IMR-90 (cell line): ENCODE measurements around the gene BCAP31. TPM values are rescaled to one million over a fixed set of nuclear protein-coding genes. Genes with fewer than 3 reads are reported as not detected.

Experiments
- ATAC-seq: fragments of 200-7000 bp; cut with Tn5 transposase; 2 replicates; pipeline ENCODE4 v1.9.1; 2020; ENCODE audit warnings: low read depth, mild to moderate bottlenecking, moderate library complexity
- BruUV-seq: library from RNA; stranded (reverse); fragments of 400-500 nt; replicated peaks from 2 replicates; lab custom pipeline; 2021; lab: Mats Ljungman, UMichigan
- CTCF ChIA-PET: fragments of 300-600 bp; formaldehyde crosslinking; extraction: SDS; loops from one replicate; lab custom pipeline; 2021; ENCODE audit warnings: antibody characterized with exemption; lab: Yijun Ruan, JAX
- POLR2A ChIA-PET: fragments of 300-600 bp; sonication (Branson Sonifier 250); formaldehyde crosslinking; loops from one replicate; lab custom pipeline; 2022; ENCODE audit warnings: antibody characterized with exemption; ENCODE audit not compliant: unreplicated experiment; lab: Charles Lee
- DNase-seq: peaks from one replicate; pipeline ENCODE4 v3.0.0; 2013
- H2AFZ ChIP-seq: replicated peaks from 2 replicates; pipeline ENCODE3; 2013; ENCODE audit warnings: low read length, mild to moderate bottlenecking; ENCODE audit not compliant: poor library complexity
- H2AK5ac ChIP-seq: 2 replicates; pipeline ENCODE4 v1.6.1; 2013; ENCODE audit warnings: low read depth, low read length, inconsistent platforms
- H2AK9ac ChIP-seq: replicated peaks from 2 replicates; pipeline ENCODE3; 2013; ENCODE audit warnings: mild to moderate bottlenecking, low read depth, low read length, moderate library complexity; ENCODE audit not compliant: poor library complexity
- H2BK120ac ChIP-seq: 2 replicates; pipeline ENCODE4 v1.6.1; 2013; ENCODE audit warnings: low read depth, low read length, inconsistent platforms
- H2BK15ac ChIP-seq: 3 replicates; pipeline ENCODE4 v1.6.1; 2013; ENCODE audit warnings: low read depth, low read length, inconsistent platforms
- H2BK20ac ChIP-seq: 2 replicates; pipeline ENCODE4 v1.6.1; 2013; ENCODE audit warnings: low read depth, mild to moderate bottlenecking, inconsistent platforms, low read length, moderate library complexity
- H2BK5ac ChIP-seq: 2 replicates; pipeline ENCODE4 v1.6.1; 2013; ENCODE audit warnings: mild to moderate bottlenecking, low read depth, low read length, inconsistent platforms; ENCODE audit not compliant: poor library complexity, severe bottlenecking
- H3K14ac ChIP-seq: replicated peaks from 2 replicates; pipeline ENCODE4 v1.6.1; 2013; ENCODE audit warnings: low read depth, low read length, inconsistent platforms
- H3K18ac ChIP-seq: 2 replicates; pipeline ENCODE4 v1.6.1; 2013; ENCODE audit warnings: low read depth, low read length, control low read depth
- H3K23ac ChIP-seq: 2 replicates; pipeline ENCODE4 v1.6.1; 2013; ENCODE audit warnings: low read depth, low read length, inconsistent platforms
- H3K27ac ChIP-seq: 2 replicates; pipeline ENCODE4 v1.5.1; 2013; ENCODE audit warnings: mild to moderate bottlenecking, control low read depth, low read length; ENCODE audit not compliant: insufficient read depth
- H3K27me3 ChIP-seq: 2 replicates; pipeline ENCODE4 v1.6.1; 2013; ENCODE audit warnings: low read length; ENCODE audit not compliant: control insufficient read depth, insufficient read depth
- H3K36me3 ChIP-seq: 2 replicates; pipeline ENCODE4 v1.6.1; 2013; ENCODE audit warnings: low read length, mixed read lengths; ENCODE audit not compliant: control insufficient read depth, insufficient read depth
- H3K4ac ChIP-seq: 2 replicates; pipeline ENCODE4 v1.6.1; 2013; ENCODE audit warnings: low read depth, low read length, inconsistent platforms
- H3K4me1 ChIP-seq: 2 replicates; pipeline ENCODE4 v1.6.1; 2013; ENCODE audit warnings: low read length, mixed read lengths; ENCODE audit not compliant: control insufficient read depth, insufficient read depth
- H3K4me2 ChIP-seq: 2 replicates; pipeline ENCODE4 v1.6.1; 2013; ENCODE audit warnings: low read depth, mild to moderate bottlenecking, control low read depth, low read length, moderate library complexity
- H3K4me3 ChIP-seq: 2 replicates; pipeline ENCODE4 v1.5.1; 2013; ENCODE audit warnings: low read depth, mild to moderate bottlenecking, control low read depth, low read length, moderate library complexity; ENCODE audit not compliant: insufficient read depth
- H3K56ac ChIP-seq: 2 replicates; pipeline ENCODE4 v1.6.1; 2013; ENCODE audit warnings: low read length, inconsistent platforms; ENCODE audit not compliant: insufficient read depth; ENCODE audit errors: extremely low read depth
- H3K79me1 ChIP-seq, 2 experiments: 2 replicates each; pipeline ENCODE4 v1.6.1; 2013; ENCODE audit warnings: low read length in 2 of 2, inconsistent platforms in 1 of 2, low read depth in 1 of 2
- H3K9ac ChIP-seq: 2 replicates; pipeline ENCODE4 v1.6.1; 2013; ENCODE audit warnings: low read depth, low read length, control low read depth
- H3K9me1 ChIP-seq: 2 replicates; pipeline ENCODE4 v1.6.1; 2013; ENCODE audit warnings: low read length, inconsistent platforms; ENCODE audit not compliant: insufficient read depth
- H3K9me3 ChIP-seq: 2 replicates; pipeline ENCODE4 v1.6.1; 2013; ENCODE audit warnings: low read length; ENCODE audit not compliant: control insufficient read depth, insufficient read depth
- H4K20me1 ChIP-seq: 2 replicates; pipeline ENCODE4 v1.6.1; 2013; ENCODE audit warnings: low read length, inconsistent platforms; ENCODE audit not compliant: insufficient read depth
- H4K5ac ChIP-seq: 2 replicates; pipeline ENCODE4 v1.6.1; 2013; ENCODE audit warnings: mild to moderate bottlenecking, low read depth, low read length, control low read depth
- H4K8ac ChIP-seq, 2 experiments: 2 replicates each; pipeline ENCODE4 v1.6.1; 2013; ENCODE audit warnings: low read depth in 2 of 2, low read length in 2 of 2, control low read depth in 1 of 2, inconsistent platforms in 1 of 2
- H4K91ac ChIP-seq: 2 replicates; pipeline ENCODE4 v1.6.1; 2013; ENCODE audit warnings: low read depth, low read length, inconsistent platforms; ENCODE audit not compliant: insufficient read depth
- CEBPB ChIP-seq: IDR thresholded peaks from 2 replicates; pipeline ENCODE4 v1.6.1; 2012; ENCODE audit warnings: low read depth, low read length, improper control_type of control experiment
- FOS ChIP-seq: fragments of 150-350 bp; IDR thresholded peaks from 2 replicates; pipeline ENCODE4 v1.6.1; 2016; ENCODE audit warnings: low read depth, low read length
- RFX5 ChIP-seq: IDR thresholded peaks from 2 replicates; pipeline ENCODE4 v1.8.0; 2012; ENCODE audit warnings: low read depth, mild to moderate bottlenecking, low read length, moderate library complexity
- WGBS, 2 experiments: methylation state at CpG; one replicate each; pipeline versions ENCODE4 v1.1.5 to v1.1.7; 2013; ENCODE audit warnings: missing lambda C conversion rate in 2 of 2; ENCODE audit not compliant: insufficient read length in 1 of 2; ENCODE audit errors: extremely low coverage in 2 of 2; 5-methylcytosine and 5-hydroxymethylcytosine counted together
- dilution Hi-C: fragments of 300-500 bp; cut with HindIII; formaldehyde crosslinking; loops from one replicate; pipeline ENCODE4 v1.14.3; 2018; ENCODE audit warnings: low sequenced_read_pairs; ENCODE audit not compliant: unreplicated experiment
- in situ Hi-C: fragments of 300-500 bp; cut with MboI; formaldehyde crosslinking; loops from 3 replicates; pipeline ENCODE4 v1.14.3; 2019; ENCODE audit warnings: low sequenced_read_pairs, inconsistent platforms, mixed read lengths
- intact Hi-C: fragments of 100-400 bp; cut with micrococcal nuclease; formaldehyde crosslinking; loops from 2 replicates; pipeline ENCODE4 v1.10.0; 2022
- microRNA-seq, 2 experiments: library from miRNA; stranded (forward) in 1 of 2; unstranded in 1 of 2; fragments of 10-50 nt in 1 of 2; fragments of <30 nt in 1 of 2; gene quantifications in 1 of 2; microRNA quantifications in 1 of 2; one replicate each; pipeline versions ENCODE3 to v1.1.0; 2013 to 2020; ENCODE audit not compliant: insufficient read depth in 1 of 2, insufficient read length in 1 of 2, unreplicated experiment in 1 of 2
- polyA plus RNA-seq, 3 experiments: library from polyadenylated mRNA; depleted of rRNA; stranded (reverse); fragments of >200 nt; gene quantifications; 2 replicates each; pipeline ENCODE4 v1.2.3, GENCODE V29; 2012; ENCODE audit warnings: low replicate concordance in 1 of 3
- small RNA-seq, 5 experiments: library from RNA; depleted of rRNA; stranded (forward); fragments of <200 nt; gene quantifications; one replicate each; pipeline ENCODE3, GENCODE V24; 2012
- total RNA-seq: library from RNA; depleted of rRNA; stranded (reverse); fragments of >200 nt; gene quantifications from 2 replicates; pipeline ENCODE4 v1.2.3, GENCODE V29; 2012; rRNA removed

The BCAP31 gene
- total and polyA plus RNA-seq, 2 of the 4 experiments (the other 2 are of a cell fraction), result 125 to 244 TPM

DNA sequence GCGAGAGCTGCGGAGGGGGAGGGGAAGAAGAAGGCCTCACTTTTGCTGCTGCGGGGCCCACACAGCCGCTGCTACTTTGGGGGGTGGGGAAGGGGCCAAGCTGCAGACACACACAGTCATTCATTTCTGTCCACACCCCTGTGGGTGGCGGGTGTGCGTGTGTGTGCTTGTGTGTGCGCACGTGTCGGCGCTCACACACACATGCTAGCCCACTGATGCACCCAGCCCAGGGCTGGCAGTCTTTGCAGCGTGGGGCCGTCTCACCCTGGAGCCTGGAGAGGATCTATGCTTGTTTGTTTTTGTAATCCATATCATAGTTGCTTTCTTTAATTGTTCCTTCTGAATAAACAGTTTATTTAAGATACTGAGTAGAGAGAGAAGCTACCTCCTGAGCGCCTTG, 73.2 kb downstream of the BCAP31 start:
- BruUV-seq, result no TSS peak
- CTCF ChIA-PET, result interaction anchor here (0.9 kb wide), 1 partner anchor 101 kb away, joined by 5 read pairs; no protein-coding TSS in a partner anchor
- H4K20me1 ChIP-seq, result no peaks in the 10 kb centered on the region
- H3K36me3 ChIP-seq, result no peaks in the 10 kb centered on the region
- no peaks in the 10 kb centered on the region for H3K4me1 ChIP-seq
- H4K8ac ChIP-seq, result no peak overlapping the region
- H2BK120ac ChIP-seq, result no peak overlapping the region
- H3K27ac ChIP-seq, result no peak overlapping the region
- H3K56ac ChIP-seq, result no peak overlapping the region
- H2BK5ac ChIP-seq, result no peak overlapping the region
- POLR2A ChIA-PET, result no interaction called here
- no peak overlapping the region for H3K9ac ChIP-seq
- peaks cover 3% of the 10 kb centered on the region; the same call in 1 of the 2 replicates for H3K9me3 ChIP-seq
- dilution Hi-C loops, result no loop called here
- no peak overlapping the region for H2AK5ac ChIP-seq
- no peak overlapping the region for H2BK20ac ChIP-seq
- H2AFZ ChIP-seq, result no peak overlapping the region
- H3K9me1 ChIP-seq, result no peaks in the 10 kb centered on the region
- no peak overlapping the region for H3K4me3 ChIP-seq
- H2BK15ac ChIP-seq, result no peak overlapping the region
- H3K4me2 ChIP-seq, result no peak overlapping the region
- no peak overlapping the region for H2AK9ac ChIP-seq
- H4K91ac ChIP-seq, result no peak overlapping the region
- H3K79me1 ChIP-seq, result no peaks in the 10 kb centered on the region
- no CpG with 5 or more reads among the region's 13 CpGs for WGBS, 2 experiments
- H3K27me3 ChIP-seq, result peaks cover 27% of the 10 kb centered on the region
- no peak for DNase-seq
- no peak overlapping the region for H3K18ac ChIP-seq
- no peak for ATAC-seq
- H3K14ac ChIP-seq, result no peak overlapping the region
- H3K4ac ChIP-seq, result no peak overlapping the region
- TF ChIP-seq RFX5, result no peak
- TF ChIP-seq FOS, result no peak
- no peak for TF ChIP-seq CEBPB
- intact Hi-C loops, result no loop called here
- no peak overlapping the region for H3K23ac ChIP-seq
- in situ Hi-C loops, result loop anchor here (25.0 kb wide), 1 partner anchor 689 kb away; no protein-coding TSS in a partner anchor
- H4K5ac ChIP-seq, result no peak overlapping the region

Small RNA genes within 50 kb of the gene (microRNA-seq; reads per million reads assigned to microRNA genes)
- gene RN7SL687P (ENCODE audit: insufficient read depth, insufficient read length), result not detected

Small RNA genes within 50 kb of the gene (small RNA-seq; reads per million reads assigned to genes)
- 0 to 1.8 (median 0) reads per million in 5 experiments for gene RN7SL687P

Other genes starting within 250 kb of the BCAP31 start
- 10.0 and 11.3 TPM in 2 replicates for gene BGN, start 229.4 kb downstream of the BCAP31 start, total RNA-seq
- gene BGN, start 229.4 kb downstream of the BCAP31 start, polyA plus RNA-seq (2012; rRNA removed), result 269 and 298 TPM in 2 replicates
- under 0.01 TPM in 1 of 2 replicates, not detected in the other for gene ATP2B3, start 206.7 kb downstream of the BCAP31 start, total RNA-seq
- gene ATP2B3, start 206.7 kb downstream of the BCAP31 start, polyA plus RNA-seq (2012; rRNA removed), result 0.03 and 0.06 TPM in 2 replicates
- 26.9 and 27.6 TPM in 2 replicates for gene CCNQ, start 125.2 kb downstream of the BCAP31 start, total RNA-seq
- 35.2 and 39.1 TPM in 2 replicates for gene CCNQ, start 125.2 kb downstream of the BCAP31 start, polyA plus RNA-seq (2012; rRNA removed)
- gene DUSP9, start 77.2 kb downstream of the BCAP31 start, total RNA-seq, result under 0.01 TPM in 2 replicates
- 0.09 and 0.16 TPM in 2 replicates for gene DUSP9, start 77.2 kb downstream of the BCAP31 start, polyA plus RNA-seq (2012; rRNA removed)
- gene PNCK, start 50.6 kb downstream of the BCAP31 start, total RNA-seq, result 0.18 TPM in 1 of 2 replicates, not detected in the other
- gene PNCK, start 50.6 kb downstream of the BCAP31 start, polyA plus RNA-seq (2012; rRNA removed), result 0.13 and 0.22 TPM in 2 replicates
- gene SLC6A8, start 36.5 kb downstream of the BCAP31 start, total RNA-seq, result 6.7 and 7.2 TPM in 2 replicates
- gene SLC6A8, start 36.5 kb downstream of the BCAP31 start, polyA plus RNA-seq (2012; rRNA removed), result 21.1 and 25.5 TPM in 2 replicates
- 4.3 and 4.7 TPM in 2 replicates for gene ABCD1, start 469 bp upstream of the BCAP31 start, total RNA-seq
- gene ABCD1, start 469 bp upstream of the BCAP31 start, polyA plus RNA-seq (2012; rRNA removed), result 7.0 and 8.3 TPM in 2 replicates
- 0.36 and 1.7 TPM in 2 replicates for gene PLXNB3, start 39.9 kb upstream of the BCAP31 start, total RNA-seq
- gene PLXNB3, start 39.9 kb upstream of the BCAP31 start, polyA plus RNA-seq (2012; rRNA removed), result 22.3 and 26.9 TPM in 2 replicates
- gene SRPK3, start 56.7 kb upstream of the BCAP31 start, total RNA-seq, result 0.36 and 0.56 TPM in 2 replicates
- 0.34 and 0.70 TPM in 2 replicates for gene SRPK3, start 56.7 kb upstream of the BCAP31 start, polyA plus RNA-seq (2012; rRNA removed)
- gene IDH3G, start 70.0 kb upstream of the BCAP31 start, total RNA-seq, result 75.8 and 79.4 TPM in 2 replicates
- gene IDH3G, start 70.0 kb upstream of the BCAP31 start, polyA plus RNA-seq (2012; rRNA removed), result 85.7 and 95.0 TPM in 2 replicates
- 118 and 141 TPM in 2 replicates for gene SSR4, start 70.3 kb upstream of the BCAP31 start, total RNA-seq
- gene SSR4, start 70.3 kb upstream of the BCAP31 start, polyA plus RNA-seq (2012; rRNA removed), result 480 and 481 TPM in 2 replicates
- gene PDZD4, start 106.2 kb upstream of the BCAP31 start, total RNA-seq, result under 0.01 and 0.28 TPM in 2 replicates
- 0.34 and 0.38 TPM in 2 replicates for gene PDZD4, start 106.2 kb upstream of the BCAP31 start, polyA plus RNA-seq (2012; rRNA removed)
- gene L1CAM, start 161.8 kb upstream of the BCAP31 start, total RNA-seq, result 0.36 and 0.56 TPM in 2 replicates
- 1.9 and 2.2 TPM in 2 replicates for gene L1CAM, start 161.8 kb upstream of the BCAP31 start, polyA plus RNA-seq (2012; rRNA removed)
- gene AVPR2, start 180.3 kb upstream of the BCAP31 start, total RNA-seq, result not detected in 2 replicates
- not detected in 2 replicates for gene AVPR2, start 180.3 kb upstream of the BCAP31 start, polyA plus RNA-seq (2012; rRNA removed)
- 0.18 and 0.28 TPM in 2 replicates for gene ARHGAP4, start 201.9 kb upstream of the BCAP31 start, total RNA-seq
- 0.72 and 0.79 TPM in 2 replicates for gene ARHGAP4, start 201.9 kb upstream of the BCAP31 start, polyA plus RNA-seq (2012; rRNA removed)
- gene NAA10, start 210.7 kb upstream of the BCAP31 start, total RNA-seq, result 98.6 and 118 TPM in 2 replicates
- gene NAA10, start 210.7 kb upstream of the BCAP31 start, polyA plus RNA-seq (2012; rRNA removed), result 150 and 172 TPM in 2 replicates
- 0.18 TPM in 1 of 2 replicates, not detected in the other for gene RENBP, start 220.3 kb upstream of the BCAP31 start, total RNA-seq
- 0.10 and 0.15 TPM in 2 replicates for gene RENBP, start 220.3 kb upstream of the BCAP31 start, polyA plus RNA-seq (2012; rRNA removed)
- gene HCFC1, start 247.4 kb upstream of the BCAP31 start, total RNA-seq, result 3.2 and 4.4 TPM in 2 replicates
- 17.6 and 19.0 TPM in 2 replicates for gene HCFC1, start 247.4 kb upstream of the BCAP31 start, polyA plus RNA-seq (2012; rRNA removed)
- 2.8 and 3.4 TPM in 2 replicates for gene TMEM187, start 248.4 kb upstream of the BCAP31 start, total RNA-seq
- gene TMEM187, start 248.4 kb upstream of the BCAP31 start, polyA plus RNA-seq (2012; rRNA removed), result 6.2 and 6.3 TPM in 2 replicates